Measurements from ENCODE around the gene SLC25A22.

SLC25A22 gene

DNA sequence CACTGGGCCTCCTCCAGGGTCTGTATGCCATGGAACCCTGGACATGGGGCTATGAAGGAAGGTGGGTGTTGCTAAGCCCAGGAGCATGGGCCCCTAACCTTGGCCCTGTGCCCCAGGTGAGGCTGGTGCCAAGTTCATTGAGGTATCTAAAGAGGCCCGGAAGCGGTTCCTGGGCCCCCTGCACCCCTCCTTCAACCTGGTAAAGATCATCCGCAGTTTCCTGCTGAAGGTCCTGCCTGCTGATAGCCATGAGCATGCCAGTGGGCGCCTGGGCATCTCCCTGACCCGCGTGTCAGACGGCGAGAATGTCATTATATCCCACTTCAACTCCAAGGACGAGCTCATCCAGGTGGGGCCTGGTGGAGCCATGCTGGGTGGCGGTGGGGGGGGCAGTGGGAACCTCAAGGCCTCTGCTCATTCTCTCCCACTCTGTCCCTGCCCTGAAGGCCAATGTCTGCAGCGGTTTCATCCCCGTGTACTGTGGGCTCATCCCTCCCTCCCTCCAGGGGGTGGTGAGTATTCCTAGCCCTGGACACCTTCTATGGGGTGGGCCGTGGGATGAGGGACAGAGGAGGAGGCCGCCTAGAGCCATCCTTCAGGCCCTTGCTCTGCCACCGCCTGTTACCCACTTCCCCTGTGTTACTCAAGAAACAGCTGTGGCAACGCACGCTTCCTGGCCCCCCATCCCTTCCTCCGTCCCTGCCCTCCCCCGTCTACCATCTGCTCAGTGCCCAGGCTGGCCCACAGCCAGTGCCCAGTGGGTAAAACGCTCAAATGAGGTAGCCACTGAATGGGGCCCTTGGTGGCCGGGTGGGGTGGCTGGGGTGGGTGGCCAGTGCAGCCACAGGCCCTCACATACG is 23.7 kb upstream of the SLC25A22 start:
- DNase-seq = no peak

DNA sequence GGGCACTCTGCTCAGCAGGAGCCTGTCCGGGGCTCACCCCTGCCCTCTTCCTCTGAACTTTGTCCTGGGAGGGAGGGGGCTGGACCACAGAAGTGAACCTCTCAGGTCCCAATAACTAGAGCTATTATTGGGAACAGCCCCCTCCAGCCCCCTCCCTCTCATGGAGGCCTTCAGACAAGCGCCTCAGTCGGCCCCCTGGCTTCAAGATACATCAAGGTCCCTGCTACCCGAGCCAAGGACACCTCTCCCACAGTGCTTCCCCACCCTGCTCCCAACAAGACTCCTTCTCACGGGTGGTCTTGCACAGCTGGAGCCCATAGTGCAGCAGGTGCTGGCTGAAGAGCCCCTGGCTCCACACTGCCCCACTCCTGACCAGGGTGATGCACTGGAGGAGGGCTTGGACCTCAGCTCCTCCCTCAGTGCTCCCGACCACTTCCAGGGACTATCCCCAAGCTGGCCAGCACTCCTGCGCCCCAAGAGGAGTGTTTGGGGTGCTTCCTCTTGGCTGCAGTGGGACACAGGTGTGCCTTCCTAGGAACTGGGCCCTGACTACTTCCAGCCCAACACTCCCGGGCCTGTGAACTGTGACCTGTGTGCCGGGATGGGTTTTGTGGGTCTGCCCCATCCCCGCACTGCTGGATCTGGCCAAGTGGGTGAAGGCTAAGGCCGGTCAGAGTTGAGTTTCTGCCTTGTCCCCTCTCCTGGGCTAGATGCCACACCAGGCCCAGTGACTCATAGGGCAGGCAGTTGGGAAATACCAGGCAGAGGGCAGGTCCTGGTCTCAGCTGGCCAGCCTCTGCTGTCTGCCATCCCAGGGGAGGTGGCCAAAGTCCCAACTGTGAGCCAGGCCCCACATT is 22.8 kb upstream of the SLC25A22 start:
- DNase-seq = no peak

DNA sequence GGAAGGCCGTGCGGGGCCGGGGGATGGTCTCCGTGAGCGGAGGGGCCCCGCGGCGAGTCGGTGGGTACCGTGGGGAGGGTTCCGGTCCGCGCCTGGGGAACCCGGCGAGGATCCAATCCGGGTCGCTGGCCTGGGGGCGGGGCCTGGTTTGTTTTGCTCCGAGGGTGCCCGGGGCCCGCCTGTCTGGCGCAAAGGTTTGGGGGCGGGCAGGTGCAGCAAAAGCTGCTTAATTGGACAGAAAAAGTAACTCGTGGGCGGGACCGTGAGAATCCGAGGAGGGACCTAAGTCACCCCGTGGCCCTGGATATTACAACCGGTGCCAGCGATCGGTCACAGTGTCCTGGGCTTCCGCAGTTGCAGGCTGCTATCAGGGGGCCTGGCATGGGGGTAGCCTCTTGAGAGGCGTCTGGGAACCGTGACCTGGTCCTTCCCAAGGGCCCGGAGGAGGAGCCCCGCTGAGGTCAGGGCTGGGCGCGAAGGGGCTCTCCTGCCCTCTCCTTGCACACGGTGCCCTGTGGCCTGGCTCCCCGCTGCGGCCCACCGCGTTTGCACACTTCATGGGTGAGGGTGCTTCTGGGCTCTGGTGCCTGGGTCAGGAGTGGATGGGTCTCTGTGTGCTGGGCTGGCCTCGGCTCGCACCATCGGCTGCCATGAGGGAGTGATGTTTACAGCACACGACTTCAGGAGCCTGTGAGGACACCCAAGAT is 22.0 kb upstream of the SLC25A22 start:
- peak; percentile 96 for DNase-seq

DNA sequence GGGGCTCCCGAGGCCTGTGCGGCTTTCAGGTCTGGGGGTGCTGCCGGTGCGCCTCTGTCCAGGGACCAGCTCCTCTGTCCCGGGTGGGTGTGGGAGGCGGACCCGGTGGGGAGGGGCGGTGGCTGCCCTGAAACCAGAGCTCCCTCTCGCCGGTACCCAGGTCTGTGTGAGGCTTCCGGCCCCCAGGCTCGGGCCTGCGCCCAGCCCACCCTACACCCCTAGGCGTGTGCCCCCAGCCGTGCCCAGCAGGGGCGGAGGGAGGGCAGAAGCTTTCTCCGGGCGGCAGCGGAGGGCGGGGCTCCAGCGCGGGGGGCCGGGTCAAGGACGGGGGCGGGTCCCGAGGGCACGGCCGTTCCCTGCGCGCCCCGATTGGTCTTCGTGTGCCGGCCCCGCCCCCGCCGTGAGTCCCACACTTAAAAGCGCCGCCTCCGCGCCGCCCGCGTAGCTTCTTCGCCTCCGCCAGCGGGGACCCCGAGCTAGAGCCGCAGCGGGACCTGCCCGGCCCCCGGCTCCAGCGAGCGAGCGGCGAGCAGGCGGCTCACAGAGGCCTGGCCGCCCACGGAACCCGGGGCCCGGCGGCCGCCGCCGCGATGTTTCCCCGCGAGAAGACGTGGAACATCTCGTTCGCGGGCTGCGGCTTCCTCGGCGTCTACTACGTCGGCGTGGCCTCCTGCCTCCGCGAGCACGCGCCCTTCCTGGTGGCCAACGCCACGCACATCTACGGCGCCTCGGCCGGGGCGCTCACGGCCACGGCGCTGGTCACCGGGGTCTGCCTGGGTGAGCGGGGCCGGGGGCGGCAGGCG is 21.2 kb upstream of the SLC25A22 start:
- DNase-seq = peak; percentile 94

DNA sequence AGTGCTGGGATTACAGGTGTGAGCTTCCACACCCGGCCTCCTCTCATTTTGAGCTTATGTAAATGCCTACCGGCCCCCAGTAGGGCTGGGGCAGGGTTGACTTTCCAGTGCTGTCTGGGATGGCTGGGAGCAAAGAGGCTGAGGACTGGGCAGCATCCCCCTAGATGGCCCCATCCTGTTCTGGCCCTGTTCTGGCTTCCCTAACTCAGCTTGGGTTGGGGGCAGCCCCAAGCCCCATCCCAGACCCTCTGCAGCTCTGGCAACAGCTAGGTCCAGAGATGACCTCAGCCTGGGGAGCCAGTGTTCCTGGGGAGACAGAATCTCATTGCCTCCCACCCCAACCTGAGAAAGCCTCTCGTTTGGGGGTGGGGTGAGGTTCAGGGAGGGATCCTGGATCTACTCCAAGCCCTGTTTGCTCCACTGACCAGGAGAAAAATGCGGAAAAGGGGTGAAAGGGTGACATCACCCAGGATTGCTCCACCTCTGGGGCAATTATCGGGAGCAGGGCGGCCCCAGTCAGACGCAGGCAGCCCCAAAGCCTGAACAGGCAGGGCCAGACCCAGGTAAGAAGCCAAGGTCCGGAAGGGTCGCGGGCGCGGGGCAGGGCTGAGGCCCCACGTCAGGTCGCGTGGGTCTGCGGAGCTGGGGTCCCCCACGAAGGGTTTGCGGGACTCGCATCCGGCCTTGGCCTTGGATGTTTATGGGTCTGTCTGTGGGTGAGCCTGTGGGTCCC is 20.5 kb upstream of the SLC25A22 start, which contains the start of gene PNPLA2:
PNPLA2 (plus strand) TSS at position 519 of the 733 bp plus-strand sequence. CDS start 805 bp downstream, outside the sequence.
- no peak for DNase-seq

DNA sequence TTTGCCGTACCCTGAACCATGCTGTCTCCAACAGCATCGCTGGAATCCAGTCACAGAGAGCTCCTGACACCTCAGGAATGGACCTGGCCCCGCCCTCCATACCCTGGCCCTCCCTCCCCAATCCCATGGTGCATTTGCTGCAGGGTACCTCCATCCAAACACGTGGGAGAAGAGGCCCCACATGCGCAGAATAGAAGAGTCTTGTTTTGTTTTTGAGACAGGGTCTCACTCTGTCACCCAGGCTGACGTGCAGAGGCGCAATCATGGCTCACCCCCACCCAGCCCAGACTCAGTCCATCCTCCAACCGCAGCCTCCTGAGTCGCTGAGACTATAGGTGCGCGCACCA is 18.3 kb upstream of the SLC25A22 start:
- no peak for DNase-seq

DNA sequence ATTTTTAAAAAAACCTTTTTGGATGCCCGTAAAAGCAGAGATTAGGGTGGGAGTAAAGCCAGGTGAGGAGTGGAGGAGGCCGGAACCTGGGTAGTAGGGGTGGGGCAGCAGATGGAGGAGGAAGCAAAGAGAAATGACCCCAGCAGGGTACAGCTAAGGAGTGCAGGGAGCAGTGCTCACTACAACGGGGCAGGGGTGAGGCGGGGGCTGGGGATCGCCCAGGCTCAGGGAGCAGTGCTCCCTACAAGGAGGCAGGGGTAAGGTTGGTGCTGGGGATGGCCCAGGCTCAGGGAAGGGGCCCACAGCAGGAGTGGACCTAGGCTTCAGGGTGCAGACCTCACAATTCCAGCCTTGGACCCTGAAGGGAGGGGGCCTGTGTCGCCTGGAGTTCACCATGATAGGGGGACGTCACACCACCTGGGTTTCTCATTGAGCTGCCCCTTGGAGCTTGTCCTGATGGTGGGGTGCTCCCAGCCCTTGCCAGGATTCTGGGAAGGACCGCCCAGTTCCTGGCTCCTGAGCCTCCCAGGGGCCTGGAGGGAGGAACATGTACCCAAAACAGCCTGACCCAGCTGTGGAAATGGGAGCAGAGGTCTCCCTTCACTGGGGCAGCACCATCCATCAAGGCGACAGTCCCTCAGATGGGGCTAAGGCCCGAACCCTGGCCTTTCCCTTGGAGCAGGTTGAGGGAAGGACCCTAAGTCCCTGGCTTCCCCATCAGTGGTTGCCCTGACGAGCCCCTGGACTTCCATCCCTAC is 17.8 kb upstream of the SLC25A22 start:
- DNase-seq = no peak

DNA sequence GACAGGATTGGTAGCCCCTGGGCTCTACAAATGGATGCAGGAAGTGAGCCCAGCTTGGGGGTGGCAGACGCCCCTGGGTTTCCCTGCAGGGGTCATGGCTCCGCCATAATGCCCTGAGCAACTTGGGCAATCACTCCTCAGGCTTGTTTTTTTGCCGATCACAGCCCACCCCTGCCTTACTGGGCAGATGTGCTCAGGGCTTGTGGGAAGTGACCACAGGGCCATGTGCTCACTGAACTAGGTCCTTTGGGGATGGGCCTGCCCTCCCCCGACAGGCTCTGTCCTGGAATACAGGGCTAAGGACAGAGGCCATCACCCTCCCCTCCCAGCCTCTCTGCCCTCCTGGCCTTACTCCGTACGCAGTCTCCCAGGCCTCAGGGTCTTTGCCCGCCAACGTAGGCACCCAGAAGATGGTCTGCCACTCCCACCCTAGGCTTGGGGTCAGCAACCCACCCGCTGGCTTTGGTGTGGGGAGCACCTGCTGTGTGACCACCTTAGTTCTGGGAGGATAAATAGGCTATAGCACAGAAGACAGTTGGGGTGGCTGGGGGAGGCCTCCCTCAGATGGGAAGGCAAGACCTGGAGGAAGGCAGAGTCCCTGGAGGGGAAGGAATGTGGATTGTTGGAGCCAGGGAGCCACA is 15.5 kb upstream of the SLC25A22 start:
- DNase-seq = no peak

DNA sequence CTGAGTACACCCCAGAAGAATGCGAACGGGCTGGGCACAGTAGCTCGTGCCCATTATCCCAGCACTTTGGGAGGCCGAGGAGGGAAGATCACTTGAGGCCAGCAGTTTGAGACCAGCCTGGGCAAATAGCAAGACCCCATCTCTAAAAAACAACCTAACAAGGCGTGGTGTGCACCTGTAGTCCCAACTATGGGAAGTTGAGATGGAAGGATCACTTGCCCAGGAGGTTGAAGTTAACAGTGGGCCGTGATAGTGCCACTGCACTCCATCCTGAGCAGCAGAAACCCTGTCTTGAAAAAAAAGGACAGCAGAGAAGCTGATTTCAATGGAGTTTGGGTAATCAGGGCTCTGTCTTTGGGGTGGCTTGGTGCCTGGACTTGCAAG is 15.0 kb upstream of the SLC25A22 start:
- no peak for DNase-seq

DNA sequence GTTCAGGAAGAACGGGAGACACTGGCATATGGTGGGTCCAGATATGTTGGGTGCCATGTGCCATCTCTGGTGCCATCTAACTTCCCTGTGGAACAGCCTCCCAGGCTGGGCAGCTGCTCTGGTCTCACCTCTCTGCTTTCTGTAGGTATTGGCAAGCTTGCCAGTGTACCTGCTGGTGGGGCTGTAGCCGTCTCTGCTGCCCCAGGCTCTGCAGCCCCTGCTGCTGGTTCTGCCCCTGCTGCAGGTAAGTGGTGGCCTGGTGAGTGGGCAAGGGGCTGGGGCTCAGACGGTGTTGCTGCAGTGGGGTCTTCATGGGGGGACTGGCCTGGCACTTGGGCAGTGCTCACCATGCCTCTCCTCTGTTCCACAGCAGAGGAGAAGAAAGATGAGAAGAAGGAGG is 14.3 kb upstream of the SLC25A22 start:
- no peak for DNase-seq

DNA sequence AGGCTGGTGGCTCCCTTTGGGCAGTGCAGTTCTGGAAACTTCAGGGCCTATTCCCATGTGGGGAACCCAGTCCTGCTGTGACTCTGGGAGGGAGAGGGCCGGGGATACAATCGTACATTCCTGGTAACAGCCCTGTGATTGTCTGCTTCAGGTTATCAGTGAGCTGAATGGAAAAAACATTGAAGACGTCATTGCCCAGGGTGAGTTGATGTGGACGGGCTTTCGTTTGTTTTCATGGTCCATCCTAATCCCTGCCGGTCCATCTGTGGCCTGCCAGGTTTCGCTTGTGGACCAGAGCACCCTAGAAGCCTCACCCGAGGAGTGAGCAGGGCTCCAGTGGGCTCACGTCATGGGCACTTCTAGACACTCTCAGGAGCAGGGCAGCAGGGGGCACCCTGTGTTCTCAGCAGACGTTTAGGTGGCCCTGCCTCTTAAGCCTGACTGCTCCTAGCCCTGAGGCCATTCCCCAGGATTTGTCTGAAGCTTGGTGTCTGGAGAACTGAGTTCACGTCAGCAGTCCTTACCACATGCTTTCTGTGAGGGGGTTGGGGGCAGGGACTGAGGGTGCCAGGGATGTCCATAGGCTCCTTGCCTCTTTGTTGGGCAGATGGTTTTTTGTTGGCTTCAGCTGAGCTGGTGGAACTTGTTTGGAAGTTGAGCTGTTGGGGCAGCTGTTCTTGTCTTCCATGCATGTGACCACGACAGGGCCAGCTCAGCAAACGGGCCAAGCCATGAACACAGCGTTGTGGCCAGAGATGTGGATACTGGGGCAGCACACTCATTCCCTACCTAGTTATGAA is 13.6 kb upstream of the SLC25A22 start:
- DNase-seq = no peak

DNA sequence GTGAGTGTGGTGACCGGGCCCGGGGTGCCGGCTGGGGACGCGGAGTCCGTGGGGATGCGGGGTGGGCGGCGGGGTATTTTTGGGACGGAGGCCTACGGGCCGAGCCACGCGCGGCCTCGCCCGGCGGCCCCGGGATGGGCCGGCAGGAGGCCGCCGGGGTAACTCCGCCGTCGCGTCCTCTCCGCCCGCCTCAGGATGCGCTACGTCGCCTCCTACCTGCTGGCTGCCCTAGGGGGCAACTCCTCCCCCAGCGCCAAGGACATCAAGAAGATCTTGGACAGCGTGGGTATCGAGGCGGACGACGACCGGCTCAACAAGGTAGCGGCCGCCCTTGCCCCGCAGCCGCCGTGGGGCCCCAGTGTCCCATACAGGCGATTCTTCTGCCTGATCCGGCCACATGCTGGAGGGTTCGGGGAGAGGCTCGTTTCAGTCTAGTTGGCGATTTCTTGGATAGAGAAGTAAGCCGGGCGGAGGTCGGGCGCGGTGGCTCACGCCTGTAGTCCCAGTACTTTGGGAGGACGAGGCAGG is 12.0 kb upstream of the SLC25A22 start:
- no peak for DNase-seq

DNA sequence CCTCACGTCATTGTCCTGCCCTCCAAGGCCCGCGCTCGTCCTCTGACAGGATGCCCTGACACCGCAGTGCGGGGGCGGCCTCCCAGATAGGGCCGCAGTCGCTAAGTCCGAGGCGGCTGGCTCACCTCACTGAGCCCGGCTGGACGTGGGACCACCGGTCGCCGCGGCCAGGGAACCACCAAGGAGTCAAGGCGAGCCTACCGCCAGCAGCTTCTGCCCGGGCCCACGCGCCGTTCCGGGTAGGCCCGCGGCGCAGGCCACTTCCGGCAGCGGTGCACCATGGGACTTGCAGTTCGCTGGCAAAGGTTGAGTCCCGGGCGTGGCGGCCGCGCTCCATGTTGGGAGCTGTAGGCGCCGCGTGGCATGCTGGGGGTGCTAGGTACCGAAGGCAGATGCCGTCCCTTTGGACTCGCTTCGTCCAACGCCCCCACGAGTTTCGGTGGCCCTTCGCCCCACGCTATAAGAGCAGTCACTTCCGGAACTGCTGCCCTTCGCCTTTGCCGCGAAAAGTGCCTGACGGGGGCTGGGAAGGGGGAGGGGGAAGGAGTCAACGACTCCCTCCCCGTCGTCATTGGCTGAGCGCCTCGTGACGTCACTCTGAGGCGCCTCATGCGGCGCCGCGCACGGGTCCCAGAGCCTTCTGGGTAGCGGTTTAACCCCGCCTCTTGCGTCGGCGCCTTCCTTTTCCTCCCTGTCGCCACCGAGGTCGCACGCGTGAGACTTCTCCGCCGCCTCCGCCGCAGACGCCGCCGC is 11.4 kb upstream of the SLC25A22 start, which contains the start of gene RPLP2:
RPLP2 (plus strand) TSS at position 681 of the 753 bp plus-strand sequence. CDS start 268 bp downstream, outside the sequence.
- peak; percentile 98 for DNase-seq

DNA sequence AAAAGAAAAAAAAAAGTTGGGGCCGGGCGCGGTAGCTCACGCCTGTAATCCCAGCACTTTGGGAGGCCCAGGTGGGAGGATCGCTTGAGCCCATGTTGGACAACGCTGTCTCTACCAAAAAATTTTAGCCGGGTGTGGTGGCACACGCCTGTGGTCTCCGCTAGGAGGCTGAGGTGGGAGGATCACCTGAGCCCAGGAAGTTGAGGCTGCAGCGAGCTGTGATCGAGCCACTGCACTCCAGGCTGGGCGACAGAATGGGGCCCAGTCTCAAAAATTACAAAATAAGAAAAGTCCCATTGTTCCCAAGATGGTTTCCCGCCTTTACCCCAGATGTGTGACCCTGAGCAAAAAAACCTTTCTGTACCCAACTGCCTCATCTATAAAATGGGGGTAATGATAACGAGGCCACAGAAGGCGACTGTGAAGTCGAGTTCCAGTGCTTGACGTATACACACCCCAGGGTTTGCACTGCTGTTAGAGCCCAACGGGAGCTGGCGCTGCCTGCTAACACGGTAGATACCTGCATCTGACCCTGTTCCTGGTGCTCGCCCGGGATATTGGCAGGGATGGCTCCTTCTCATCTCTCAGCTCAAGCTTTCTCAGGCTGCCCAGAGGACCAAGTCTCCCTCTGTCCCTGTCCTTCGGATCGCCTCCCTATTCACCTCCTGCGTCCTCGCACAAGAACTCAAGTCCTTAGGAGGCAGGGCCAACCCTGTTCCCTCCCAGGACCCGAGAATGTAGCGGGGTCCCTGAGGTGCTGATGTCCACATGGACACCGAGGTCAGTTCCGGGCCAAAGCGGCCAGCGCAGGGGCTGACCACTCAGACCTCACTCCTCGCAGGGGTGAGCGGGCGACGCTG is 10.6 kb upstream of the SLC25A22 start:
- DNase-seq = peak; percentile 45

DNA sequence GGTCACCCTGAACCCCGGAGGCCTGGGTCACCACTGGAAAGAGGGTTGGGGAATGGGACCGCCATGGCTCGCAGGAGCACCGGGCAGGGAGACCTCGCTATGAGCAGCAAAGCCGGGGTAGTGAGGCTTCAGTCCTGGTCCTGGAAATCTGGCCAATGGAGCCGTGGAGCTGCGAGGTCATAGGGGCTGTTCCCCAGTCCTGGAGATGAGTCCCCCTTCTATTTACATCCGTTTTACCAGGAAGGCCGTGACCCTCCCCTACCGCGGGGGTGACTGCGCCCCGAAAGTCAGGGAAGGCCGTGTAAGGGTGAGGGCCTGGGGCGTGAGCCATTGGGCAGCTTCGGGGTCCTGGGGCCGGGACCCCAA is 6.5 kb upstream of the SLC25A22 start:
- DNase-seq = no peak

DNA sequence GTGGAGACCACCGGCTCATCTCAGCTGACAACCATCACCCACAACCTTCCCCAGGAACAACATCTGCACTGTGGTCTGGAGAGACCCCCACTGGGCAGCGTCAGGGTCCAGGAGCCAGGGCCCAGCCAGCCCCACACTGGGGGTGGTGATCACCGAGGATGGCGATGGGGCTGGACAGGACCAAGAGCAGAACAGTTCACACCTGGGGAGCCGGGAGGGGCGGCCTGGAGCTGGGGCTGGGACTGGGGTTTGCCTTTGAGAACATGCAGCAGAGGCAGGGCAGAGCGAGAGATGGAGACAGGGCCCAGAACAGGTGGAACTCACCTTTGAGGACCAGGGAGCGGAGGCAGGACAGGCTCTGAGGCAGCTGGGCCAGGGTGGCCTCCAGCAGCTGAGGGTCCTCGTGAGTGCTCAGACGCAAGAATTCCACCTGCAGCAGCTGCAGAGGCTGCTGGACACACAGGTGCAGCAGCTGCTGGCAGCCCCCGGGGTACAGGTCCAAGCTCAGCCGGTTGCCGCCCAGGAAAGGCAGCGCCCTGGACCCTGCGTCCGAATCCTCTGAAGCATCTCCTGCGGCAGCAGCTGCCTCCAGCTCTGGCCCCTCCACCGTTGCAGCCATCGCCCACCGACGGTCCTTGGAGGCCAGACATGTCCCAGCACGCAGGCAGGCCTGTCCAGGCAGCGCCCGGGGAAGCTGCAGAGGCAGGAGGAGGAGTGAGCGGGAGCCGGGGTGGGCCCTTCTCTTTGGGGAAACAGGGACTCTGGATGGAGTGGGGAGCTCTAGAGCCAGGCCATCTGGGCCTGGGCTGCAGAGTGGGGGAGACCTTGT is 5.9 kb upstream of the SLC25A22 start:
- no peak for DNase-seq

DNA sequence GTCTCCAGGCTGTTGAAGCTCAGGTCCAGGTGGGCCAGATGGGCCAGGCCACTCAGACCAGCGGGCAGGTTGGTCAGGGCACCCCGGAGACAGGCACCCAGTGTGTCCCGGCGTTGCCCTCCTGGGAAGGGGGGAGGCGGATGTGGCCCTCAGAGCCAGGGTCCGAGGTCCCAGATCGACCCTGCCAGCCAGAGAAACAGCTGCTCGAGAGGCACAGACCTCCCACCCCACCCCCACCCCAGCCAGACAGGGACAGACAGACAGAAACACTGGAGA is 5.3 kb upstream of the SLC25A22 start:
- no peak for DNase-seq

All from RPMI8226 (cell line).